Peyer's patch (tissue), 4 donors: ENCODE measurements around the gene PKIG. TPM values are rescaled to one million over a fixed set of nuclear protein-coding genes. Genes with fewer than 3 reads are reported as not detected.

ENCODE experiments used
- DNase-seq, 3 donors: peaks; one replicate each; pipeline ENCODE4 v3.0.0-alpha.2; 2017 to 2019
- H3K27ac ChIP-seq, 4 donors: fragments of 200-600 bp; sonication (generic); one replicate each; pipeline ENCODE4 v1.5.1; 2016 to 2019
- H3K27me3 ChIP-seq, 2 donors: fragments of 200-600 bp; sonication (generic); one replicate each; pipeline ENCODE4 v1.5.1; 2019
- H3K36me3 ChIP-seq, 3 donors: fragments of 200-600 bp; sonication (generic); one replicate each; pipeline ENCODE4 v1.5.1; 2016 to 2019
- H3K4me1 ChIP-seq, 4 donors: fragments of 200-600 bp; sonication (generic); one replicate each; pipeline ENCODE4 v1.5.1; 2016 to 2019
- H3K4me3 ChIP-seq, 4 donors: fragments of 200-600 bp; sonication (generic); 1 replicate in 3 of 4; 2 replicates in 1 of 4; pipeline ENCODE4 v1.5.1; 2016 to 2019; ENCODE audit warnings: mild to moderate bottlenecking in 1 of 4
- H3K9me3 ChIP-seq, 4 donors: fragments of 200-600 bp; sonication (generic); one replicate each; pipeline ENCODE4 v1.5.1; 2016 to 2019; ENCODE audit warnings: mild to moderate bottlenecking in 1 of 4
- CTCF ChIP-seq, 6 experiments: fragments of 450-650 bp in 4 of 6; fragments of 200-600 bp in 2 of 6; sonication (generic) in 1 of 6; IDR thresholded peaks; one replicate each; pipeline ENCODE4 v1.5.1; 2017 to 2019; ENCODE audit warnings: antibody characterized with exemption in 6 of 6, mild to moderate bottlenecking in 3 of 6, moderate library complexity in 1 of 6
- POLR2A ChIP-seq, 2 donors: fragments of 450-650 bp; IDR thresholded peaks; one replicate each; pipeline ENCODE4 v1.5.1; 2017; ENCODE audit warnings: antibody characterized with exemption in 2 of 2, mild to moderate bottlenecking in 2 of 2, moderate library complexity in 2 of 2
- total RNA-seq, 4 donors: library from RNA; depleted of rRNA; stranded (reverse); fragments of >200 nt; gene quantifications; one replicate each; pipeline ENCODE4 v1.1.0, GENCODE V29; 2016

PKIG gene
- total RNA-seq, 4 donors from 2014 or later = 27.9 to 60.2 (median 28.3) TPM

- TF ChIP-seq POLR2A (IDR thresholded peaks at IDR 0.05) (no peak), CTCF (IDR thresholded peaks at IDR 0.05) (no peak)
- DNase-seq = no peak
- Histone ChIP-seq H3K4me1 (no peaks in the 10 kb centered on the region), H3K27me3 (no peaks in the 10 kb centered on the region), H3K4me3 (no peak overlapping the region), H3K9me3 (no peaks in the 10 kb centered on the region), H3K27ac (no peak overlapping the region), H3K36me3 (peaks cover 0 to 21% (median 0%) of the 10 kb centered on the region in 3 donors)
Observed at GRCh38 chr20:44625361-44625760, 43.0 kb downstream of the PKIG start.

GRCh38 chr20:44626278-44626677 is 43.9 kb downstream of the PKIG start:
- Histone ChIP-seq H3K27ac (no peak overlapping the region), H3K4me1 (no peaks in the 10 kb centered on the region), H3K36me3 (peaks cover 0 to 14% (median 0%) of the 10 kb centered on the region in 3 donors), H3K27me3 (no peaks in the 10 kb centered on the region), H3K9me3 (no peaks in the 10 kb centered on the region), H3K4me3 (no peak overlapping the region)
- no peak for DNase-seq
- no peak for TF ChIP-seq CTCF (IDR thresholded peaks at IDR 0.05)
- no peak for TF ChIP-seq POLR2A (IDR thresholded peaks at IDR 0.05)

- Histone ChIP-seq H3K36me3 (peaks cover 0 to 4% (median 0%) of the 10 kb centered on the region in 3 donors), H3K27me3 (no peaks in the 10 kb centered on the region), H3K4me3 (no peak overlapping the region), H3K9me3 (no peaks in the 10 kb centered on the region), H3K27ac (no peak overlapping the region), H3K4me1 (no peaks in the 10 kb centered on the region)
- no peak for TF ChIP-seq POLR2A (IDR thresholded peaks at IDR 0.05)
- TF ChIP-seq CTCF (IDR thresholded peaks at IDR 0.05) = no peak
- no peak for DNase-seq
Observed at GRCh38 chr20:44627364-44628010, 45.1 kb downstream of the PKIG start.

GRCh38 chr20:44629017-44629385 is 46.6 kb downstream of the PKIG start:
- Histone ChIP-seq H3K4me3 (no peak overlapping the region), H3K4me1 (no peaks in the 10 kb centered on the region), H3K9me3 (no peaks in the 10 kb centered on the region), H3K27ac (no peak overlapping the region), H3K27me3 (no peaks in the 10 kb centered on the region), H3K36me3 (no peaks in the 10 kb centered on the region)
- DNase-seq = no peak
- TF ChIP-seq POLR2A (IDR thresholded peaks at IDR 0.05) (no peak), CTCF (IDR thresholded peaks at IDR 0.05) (no peak)

GRCh38 chr20:44629542-44629941 is 47.2 kb downstream of the PKIG start:
- Histone ChIP-seq H3K4me3 (no peak overlapping the region), H3K36me3 (peaks cover 0 to 3% (median 0%) of the 10 kb centered on the region in 3 donors), H3K4me1 (no peaks in the 10 kb centered on the region), H3K27me3 (no peaks in the 10 kb centered on the region), H3K27ac (no peak overlapping the region), H3K9me3 (no peaks in the 10 kb centered on the region)
- TF ChIP-seq CTCF (IDR thresholded peaks at IDR 0.05) (no peak), POLR2A (IDR thresholded peaks at IDR 0.05) (no peak)
- DNase-seq = no peak

GRCh38 chr20:44630297-44630696 is 47.9 kb downstream of the PKIG start:
- no peak for TF ChIP-seq POLR2A (IDR thresholded peaks at IDR 0.05)
- no peak for TF ChIP-seq CTCF (IDR thresholded peaks at IDR 0.05)
- no peak overlapping the region for H3K4me3 ChIP-seq
- H3K4me1 ChIP-seq = no peaks in the 10 kb centered on the region
- DNase-seq = no peak
- H3K27me3 ChIP-seq = no peaks in the 10 kb centered on the region
- H3K36me3 ChIP-seq = peaks cover 0 to 9% (median 0%) of the 10 kb centered on the region in 3 donors
- no peaks in the 10 kb centered on the region for H3K9me3 ChIP-seq
- no peak overlapping the region for H3K27ac ChIP-seq
